Ovary (tissue), 9 donors: ENCODE measurements around the gene TTC16. TPM values are rescaled to one million over a fixed set of nuclear protein-coding genes. Genes with fewer than 3 reads are reported as not detected.

Experiments
- DNase-seq, 5 donors: peaks; one replicate each; pipeline ENCODE4 v3.0.0-alpha.2; 2019 to 2020
- H3K27ac ChIP-seq, 2 donors: fragments of 200-600 bp; one replicate each; pipeline versions ENCODE4 v1.5.1 to v1.8.0; 2019 to 2022
- H3K27me3 ChIP-seq: fragments of 200-600 bp; one replicate; pipeline ENCODE4 v1.8.0; 2022
- H3K36me3 ChIP-seq: fragments of 200-600 bp; sonication (generic); one replicate; pipeline ENCODE4 v1.5.1; 2019
- H3K4me1 ChIP-seq: one replicate; pipeline ENCODE4 v1.8.1; 2013; ENCODE audit warnings: mild to moderate bottlenecking, moderate library complexity; ENCODE audit not compliant: insufficient read depth
- H3K4me3 ChIP-seq: fragments of 200-600 bp; sonication (generic); one replicate; pipeline ENCODE4 v1.5.1; 2017
- H3K9me3 ChIP-seq, 2 donors: fragments of 200-600 bp in 1 of 2; sonication (generic) in 1 of 2; one replicate each; pipeline versions ENCODE4 v1.5.1 to v1.8.1; 2013 to 2019; ENCODE audit warnings: mild to moderate bottlenecking in 1 of 2, moderate library complexity in 1 of 2
- CTCF ChIP-seq, 3 donors: fragments of 450-650 bp in 2 of 3; fragments of 200-600 bp in 1 of 3; IDR thresholded peaks; one replicate each; pipeline versions ENCODE4 v1.5.1 to v1.8.0; 2016 to 2022; ENCODE audit warnings: antibody characterized with exemption in 3 of 3, mild to moderate bottlenecking in 1 of 3
- EP300 ChIP-seq: sonication (generic); formaldehyde crosslinking; IDR thresholded peaks from one replicate; pipeline ENCODE4 v1.6.1; 2017; ENCODE audit warnings: antibody characterized with exemption
- POLR2A ChIP-seq: fragments of 450-650 bp; IDR thresholded peaks from one replicate; pipeline ENCODE4 v1.6.1; 2017; ENCODE audit warnings: antibody characterized with exemption, mild to moderate bottlenecking, moderate library complexity
- WGBS, 3 donors: extraction: QIAGEN DNeasy Blood & Tissue Kit in 1 of 3; methylation state at CpG; one replicate each; pipeline versions ENCODE4 v1.1.5 to v1.1.7; 2013 to 2017; 5-methylcytosine and 5-hydroxymethylcytosine counted together
- intact Hi-C, 4 donors: fragments of 100-400 bp; cut with DNase I; formaldehyde crosslinking; loops; one replicate each; pipeline versions ENCODE4 v1.11.0 to v1.15.1; 2022 to 2023
- polyA plus RNA-seq, 2 donors: library from polyadenylated mRNA; stranded (reverse); fragments of 200-250 nt in 1 of 2; fragments of 350-450 nt in 1 of 2; fragmentation: Illumina TruSeq in 1 of 2; extraction: RNeasy Lipid Tissue Mini Kit (QIAGEN cat#74804) in 1 of 2; gene quantifications; one replicate each; pipeline ENCODE4 v1.2.3, GENCODE V29; 2013 to 2014
- total RNA-seq, 7 donors: library from RNA; depleted of rRNA in 2 of 7; stranded (reverse); fragments of >200 nt in 2 of 7; fragmentation: NEBNext Ultra II Directional in 3 of 7; extraction: Animal tissue kit (Norgen Biotek cat#: 25700) in 3 of 7; gene quantifications; one replicate each; pipeline versions ENCODE4 v1.1.0 to v1.2.4, GENCODE V29; 2016 to 2023
- donor health status: DM: no; HTN: no; CAD: no; lungs with moderate emphysema.
- donor health status: DM: no; HTN: no; CAD: no.
- donor health status: Bipolar disorder and iron deficiency.
- donor health status: DM: yes; HTN: yes; CAD: no.
- donor health status: DM: no; HTN: no; CAD: no.
- donor health status: DM: yes; HTN: yes; CAD: no.

Gene TTC16
- total and polyA plus RNA-seq, 9 donors: under 0.01 to 5.9 (median 0.21) TPM; not detected in 3

GRCh38 chr9:127761061-127761460 lies 45.2 kb downstream of the TTC16 start:
- Histone ChIP-seq H3K27ac (no peak overlapping the region), H3K36me3 (no peaks in the 10 kb centered on the region), H3K4me1 (no peaks in the 10 kb centered on the region), H3K9me3 (no peaks in the 10 kb centered on the region), H3K27me3 (no peaks in the 10 kb centered on the region), H3K4me3 (no peak overlapping the region)
- no peak for DNase-seq
- no peak for TF ChIP-seq EP300
- TF ChIP-seq CTCF (IDR thresholded peaks at IDR 0.05): no peak
- no peak for TF ChIP-seq POLR2A
- intact Hi-C loops: no loop called here
- WGBS, 3 donors: 84 to 93% (median 88%) methylated on average over 5 of the region's 5 CpGs

- DNase-seq: no peak
- Histone ChIP-seq H3K27me3 (no peaks in the 10 kb centered on the region), H3K4me1 (no peaks in the 10 kb centered on the region), H3K36me3 (no peaks in the 10 kb centered on the region), H3K27ac (no peak overlapping the region), H3K9me3 (no peaks in the 10 kb centered on the region), H3K4me3 (no peak overlapping the region)
- intact Hi-C loops: no loop called here
- 54 to 66% (median 56%) methylated on average over 5 of the region's 5 CpGs for WGBS, 3 donors
- TF ChIP-seq CTCF (IDR thresholded peaks at IDR 0.05) (no peak), POLR2A (no peak), EP300 (no peak)
These were observed 45.6 kb downstream of the TTC16 start for GRCh38 chr9:127761491-127761956.

- TF ChIP-seq POLR2A (no peak), CTCF (IDR thresholded peaks at IDR 0.05) (no peak), EP300 (no peak)
- Histone ChIP-seq H3K27me3 (no peaks in the 10 kb centered on the region), H3K36me3 (no peaks in the 10 kb centered on the region), H3K27ac (no peak overlapping the region), H3K4me3 (no peak overlapping the region), H3K9me3 (no peaks in the 10 kb centered on the region), H3K4me1 (no peaks in the 10 kb centered on the region)
- 59 to 66% (median 62%) methylated on average over 16 of the region's 16 CpGs for WGBS, 3 donors
- intact Hi-C loops: no loop called here
- no peak for DNase-seq
These were observed 46.3 kb downstream of the TTC16 start for GRCh38 chr9:127762111-127762676.

GRCh38 chr9:127763918-127764384 lies 48.1 kb downstream of the TTC16 start:
- 39 to 55% (median 40%) methylated on average over 7 of the region's 7 CpGs for WGBS, 3 donors
- TF ChIP-seq POLR2A (no peak), CTCF (IDR thresholded peaks at IDR 0.05) (peak in 1 of 3 donors; percentile 5), EP300 (no peak)
- DNase-seq: peak in 1 of 5 donors; percentile 45
- H3K9me3 ChIP-seq: no peaks in the 10 kb centered on the region
- H3K27ac ChIP-seq: no peak overlapping the region
- H3K4me1 ChIP-seq: no peaks in the 10 kb centered on the region
- intact Hi-C loops: no loop called here
- H3K4me3 ChIP-seq: no peak overlapping the region
- no peaks in the 10 kb centered on the region for H3K27me3 ChIP-seq
- no peaks in the 10 kb centered on the region for H3K36me3 ChIP-seq
